Stomach smooth muscle (tissue), 2 donors: ENCODE results near the gene TNXB.
"Not testable (repeated sequence)": the region's sequence is repeated elsewhere in the genome, so short reads cannot be mapped to it uniquely, and the experiment has no call there.

Source experiments
- H3K27ac ChIP-seq: one replicate; pipeline ENCODE4 v1.7.0; 2013; ENCODE audit warnings: mild to moderate bottlenecking, low read length, inconsistent platforms
- H3K27me3 ChIP-seq, 2 donors: one replicate each; pipeline ENCODE4 v1.7.0; 2013; ENCODE audit warnings: low read length in 2 of 2; ENCODE audit not compliant: insufficient read depth in 2 of 2, control insufficient read depth in 1 of 2
- H3K36me3 ChIP-seq, 2 donors: one replicate each; pipeline ENCODE4 v1.7.0; 2013; ENCODE audit warnings: low read length in 2 of 2; ENCODE audit not compliant: control insufficient read depth in 2 of 2, insufficient read depth in 2 of 2
- H3K4me1 ChIP-seq: one replicate; pipeline ENCODE4 v1.7.0; 2013; ENCODE audit warnings: low read length; ENCODE audit not compliant: control insufficient read depth, insufficient read depth
- H3K4me3 ChIP-seq, 2 donors: one replicate each; pipeline ENCODE4 v1.7.0; 2013; ENCODE audit warnings: low read length in 2 of 2
- H3K9ac ChIP-seq, 2 donors: one replicate each; pipeline ENCODE4 v1.7.0; 2013; ENCODE audit warnings: low read length in 2 of 2, mild to moderate bottlenecking in 1 of 2
- H3K9me3 ChIP-seq, 2 donors: one replicate each; pipeline ENCODE4 v1.7.0; 2013; ENCODE audit warnings: low read length in 2 of 2; ENCODE audit not compliant: control insufficient read depth in 2 of 2
- donor health status: healthy.
- donor health status: Pancreatic carcinoma.

Gene TNXB

DNA sequence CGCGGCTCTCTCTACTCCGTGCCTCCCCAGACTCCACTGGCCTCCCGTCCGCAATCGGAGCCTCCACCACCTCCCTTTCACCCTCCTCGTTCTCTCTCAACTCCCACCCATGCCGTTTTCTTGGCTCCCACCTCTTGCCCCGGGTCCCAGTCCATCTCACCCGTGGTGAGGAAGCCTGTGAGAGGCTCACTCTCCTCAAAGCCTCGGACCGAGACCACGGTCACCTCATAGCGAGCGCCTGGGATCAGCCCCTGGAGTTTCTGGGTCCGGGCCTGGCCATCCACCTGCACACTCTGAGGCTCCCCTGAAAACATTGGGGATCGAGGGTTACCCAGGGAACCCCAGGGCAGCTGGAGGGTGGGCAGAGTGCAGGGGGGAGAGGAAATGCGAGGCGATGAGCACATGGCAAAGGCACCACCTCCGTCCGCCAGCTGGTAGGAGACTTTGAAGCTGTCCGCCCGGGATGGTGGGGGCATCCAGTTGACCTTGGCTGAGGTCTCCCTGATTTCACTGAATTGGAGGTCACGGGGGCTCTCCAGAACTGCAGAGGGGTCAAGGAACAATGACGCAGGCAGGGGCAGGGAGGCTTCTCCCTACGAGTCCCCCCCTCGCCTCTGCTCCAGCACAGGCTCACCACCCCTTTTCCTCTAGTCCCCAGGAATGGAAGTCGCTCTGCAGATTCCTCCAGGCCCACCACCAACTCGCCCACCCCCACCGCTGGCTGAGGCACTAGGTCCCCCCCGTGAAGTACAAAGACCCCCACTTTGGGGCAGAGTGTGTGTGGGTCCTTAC is 65.4 kb downstream of the TNXB start:
- H3K4me1 ChIP-seq: peaks cover 27% of the 10 kb centered on the region
- not testable (repeated sequence) for H3K4me3 ChIP-seq, H3K9me3 ChIP-seq, H3K27me3 ChIP-seq, H3K27ac ChIP-seq, H3K9ac ChIP-seq, H3K36me3 ChIP-seq

DNA sequence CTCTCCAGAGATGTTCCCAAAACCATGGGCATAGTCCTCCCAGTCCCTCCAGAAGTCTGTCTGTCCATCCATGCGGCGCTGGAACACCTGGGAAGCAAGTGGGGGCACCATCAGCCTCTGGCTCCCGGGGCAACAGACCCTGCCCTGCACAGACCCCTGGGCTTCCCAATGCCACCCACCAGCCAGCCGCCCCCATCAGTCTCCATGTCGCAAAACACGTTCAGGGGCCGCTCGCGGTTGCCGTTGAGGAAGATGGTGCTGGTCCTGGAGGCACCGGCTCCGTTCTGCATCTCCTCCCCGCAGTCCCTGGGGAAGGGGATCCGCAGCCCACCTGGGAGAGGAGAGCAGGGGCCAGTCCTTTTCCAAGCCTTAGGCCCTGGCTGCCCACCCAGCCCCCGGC is 66.9 kb downstream of the TNXB start:
- not testable (repeated sequence) for H3K27ac ChIP-seq, H3K4me3 ChIP-seq
- peaks cover 12% of the 10 kb centered on the region for H3K4me1 ChIP-seq

DNA sequence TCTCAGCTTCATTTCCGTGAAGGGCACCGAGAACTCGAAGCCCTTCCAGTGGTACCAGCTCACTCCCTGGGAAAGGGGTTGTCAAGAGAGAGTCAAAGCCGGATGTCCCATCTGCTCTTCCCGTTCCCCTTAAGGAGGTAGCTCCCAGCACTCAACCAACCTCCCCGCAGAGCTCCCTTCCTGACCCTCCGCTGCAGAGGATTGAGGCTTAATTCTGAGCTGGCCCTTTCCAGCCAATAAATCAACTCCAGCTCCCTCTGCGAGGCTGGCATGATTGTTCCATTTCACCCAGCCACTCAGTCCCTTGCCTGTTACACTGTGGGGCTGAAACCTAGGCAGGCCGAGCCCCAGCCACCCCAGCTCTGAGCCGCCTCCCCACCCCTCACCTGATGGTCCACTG is 67.8 kb downstream of the TNXB start:
- H3K36me3 ChIP-seq, H3K27ac ChIP-seq: not testable (repeated sequence)

More for the DNA sequence above, 66.9 kb downstream of the TNXB start:
- not testable (repeated sequence) for H3K9me3 ChIP-seq, H3K9ac ChIP-seq, H3K36me3 ChIP-seq, H3K27me3 ChIP-seq

DNA sequence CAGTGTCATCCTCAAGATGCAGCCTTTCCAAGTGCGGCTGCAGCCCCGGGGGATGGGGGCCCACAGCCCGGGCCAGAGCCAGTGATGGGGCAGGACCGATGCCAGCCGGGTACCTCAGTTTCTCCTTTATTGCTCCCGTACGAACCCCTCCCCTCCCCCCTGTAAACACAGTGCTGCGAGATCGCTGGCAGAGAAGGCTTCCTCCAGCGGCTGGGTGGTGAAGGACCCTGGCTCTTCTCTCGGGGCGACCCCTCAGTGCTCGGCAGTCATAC is 68.2 kb downstream of the TNXB start:
- H3K4me1 ChIP-seq, H3K9me3 ChIP-seq, H3K27me3 ChIP-seq, H3K36me3 ChIP-seq, H3K27ac ChIP-seq, H3K4me3 ChIP-seq, H3K9ac ChIP-seq: not testable (repeated sequence)

More for the DNA sequence above, 67.8 kb downstream of the TNXB start:
- H3K27me3 ChIP-seq, H3K9me3 ChIP-seq, H3K9ac ChIP-seq, H3K4me3 ChIP-seq, H3K4me1 ChIP-seq: not testable (repeated sequence)

DNA sequence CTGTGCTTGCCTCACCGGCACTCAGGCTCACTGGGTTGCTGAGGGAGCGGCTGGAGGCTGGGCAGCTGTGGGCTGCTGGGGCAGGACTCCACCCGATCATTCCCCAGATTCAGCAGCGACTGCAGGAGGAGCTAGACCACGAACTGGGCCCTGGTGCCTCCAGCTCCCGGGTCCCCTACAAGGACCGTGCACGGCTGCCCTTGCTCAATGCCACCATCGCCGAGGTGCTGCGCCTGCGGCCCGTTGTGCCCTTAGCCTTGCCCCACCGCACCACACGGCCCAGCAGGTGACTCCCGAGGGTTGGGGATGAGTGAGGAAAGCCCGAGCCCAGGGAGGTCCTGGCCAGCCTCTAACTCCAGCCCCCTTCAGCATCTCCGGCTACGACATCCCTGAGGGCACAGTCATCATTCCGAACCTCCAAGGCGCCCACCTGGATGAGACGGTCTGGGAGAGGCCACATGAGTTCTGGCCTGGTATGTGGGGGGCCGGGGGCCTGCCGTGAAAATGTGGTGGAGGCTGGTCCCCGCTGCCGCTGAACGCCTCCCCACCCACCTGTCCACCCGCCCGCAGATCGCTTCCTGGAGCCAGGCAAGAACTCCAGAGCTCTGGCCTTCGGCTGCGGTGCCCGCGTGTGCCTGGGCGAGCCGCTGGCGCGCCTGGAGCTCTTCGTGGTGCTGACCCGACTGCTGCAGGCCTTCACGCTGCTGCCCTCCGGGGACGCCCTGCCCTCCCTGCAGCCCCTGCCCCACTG is 68.7 kb downstream of the TNXB start:
- not testable (repeated sequence) for H3K9me3 ChIP-seq, H3K4me1 ChIP-seq, H3K4me3 ChIP-seq, H3K36me3 ChIP-seq, H3K9ac ChIP-seq, H3K27ac ChIP-seq, H3K27me3 ChIP-seq

DNA sequence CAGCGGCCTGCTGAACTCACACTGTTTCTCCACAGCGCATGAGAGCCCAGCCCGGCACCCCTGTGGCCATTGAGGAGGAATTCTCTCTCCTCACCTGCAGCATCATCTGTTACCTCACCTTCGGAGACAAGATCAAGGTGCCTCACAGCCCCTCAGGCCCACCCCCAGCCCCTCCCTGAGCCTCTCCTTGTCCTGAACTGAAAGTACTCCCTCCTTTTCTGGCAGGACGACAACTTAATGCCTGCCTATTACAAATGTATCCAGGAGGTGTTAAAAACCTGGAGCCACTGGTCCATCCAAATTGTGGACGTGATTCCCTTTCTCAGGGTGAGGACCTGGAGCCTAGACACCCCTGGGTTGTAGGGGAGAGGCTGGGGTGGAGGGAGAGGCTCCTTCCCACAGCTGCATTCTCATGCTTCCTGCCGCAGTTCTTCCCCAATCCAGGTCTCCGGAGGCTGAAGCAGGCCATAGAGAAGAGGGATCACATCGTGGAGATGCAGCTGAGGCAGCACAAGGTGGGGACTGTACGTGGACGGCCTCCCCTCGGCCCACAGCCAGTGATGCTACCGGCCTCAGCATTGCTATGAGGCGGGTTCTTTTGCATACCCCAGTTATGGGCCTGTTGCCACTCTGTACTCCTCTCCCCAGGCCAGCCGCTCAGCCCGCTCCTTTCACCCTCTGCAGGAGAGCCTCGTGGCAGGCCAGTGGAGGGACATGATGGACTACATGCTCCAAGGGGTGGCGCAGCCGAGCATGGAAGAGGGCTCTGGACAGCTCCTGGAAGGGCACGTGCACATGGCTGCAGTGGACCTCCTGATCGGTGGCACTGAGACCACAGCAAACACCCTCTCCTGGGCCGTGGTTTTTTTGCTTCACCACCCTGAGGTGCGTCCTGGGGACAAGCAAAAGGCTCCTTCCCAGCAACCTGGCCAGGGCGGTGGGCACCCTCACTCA is 69.5 kb downstream of the TNXB start:
- H3K9me3 ChIP-seq, H3K27ac ChIP-seq, H3K9ac ChIP-seq, H3K4me3 ChIP-seq, H3K36me3 ChIP-seq, H3K4me1 ChIP-seq, H3K27me3 ChIP-seq: not testable (repeated sequence)

DNA sequence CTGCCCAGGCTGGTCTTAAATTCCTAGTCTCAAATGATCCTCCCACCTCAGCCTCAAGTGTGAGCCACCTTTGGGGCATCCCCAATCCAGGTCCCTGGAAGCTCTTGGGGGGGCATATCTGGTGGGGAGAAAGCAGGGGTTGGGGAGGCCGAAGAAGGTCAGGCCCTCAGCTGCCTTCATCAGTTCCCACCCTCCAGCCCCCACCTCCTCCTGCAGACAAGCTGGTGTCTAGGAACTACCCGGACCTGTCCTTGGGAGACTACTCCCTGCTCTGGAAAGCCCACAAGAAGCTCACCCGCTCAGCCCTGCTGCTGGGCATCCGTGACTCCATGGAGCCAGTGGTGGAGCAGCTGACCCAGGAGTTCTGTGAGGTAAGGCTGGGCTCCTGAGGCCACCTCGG is 70.3 kb downstream of the TNXB start:
- not testable (repeated sequence) for H3K9ac ChIP-seq, H3K9me3 ChIP-seq, H3K36me3 ChIP-seq, H3K4me1 ChIP-seq, H3K4me3 ChIP-seq, H3K27ac ChIP-seq, H3K27me3 ChIP-seq

DNA sequence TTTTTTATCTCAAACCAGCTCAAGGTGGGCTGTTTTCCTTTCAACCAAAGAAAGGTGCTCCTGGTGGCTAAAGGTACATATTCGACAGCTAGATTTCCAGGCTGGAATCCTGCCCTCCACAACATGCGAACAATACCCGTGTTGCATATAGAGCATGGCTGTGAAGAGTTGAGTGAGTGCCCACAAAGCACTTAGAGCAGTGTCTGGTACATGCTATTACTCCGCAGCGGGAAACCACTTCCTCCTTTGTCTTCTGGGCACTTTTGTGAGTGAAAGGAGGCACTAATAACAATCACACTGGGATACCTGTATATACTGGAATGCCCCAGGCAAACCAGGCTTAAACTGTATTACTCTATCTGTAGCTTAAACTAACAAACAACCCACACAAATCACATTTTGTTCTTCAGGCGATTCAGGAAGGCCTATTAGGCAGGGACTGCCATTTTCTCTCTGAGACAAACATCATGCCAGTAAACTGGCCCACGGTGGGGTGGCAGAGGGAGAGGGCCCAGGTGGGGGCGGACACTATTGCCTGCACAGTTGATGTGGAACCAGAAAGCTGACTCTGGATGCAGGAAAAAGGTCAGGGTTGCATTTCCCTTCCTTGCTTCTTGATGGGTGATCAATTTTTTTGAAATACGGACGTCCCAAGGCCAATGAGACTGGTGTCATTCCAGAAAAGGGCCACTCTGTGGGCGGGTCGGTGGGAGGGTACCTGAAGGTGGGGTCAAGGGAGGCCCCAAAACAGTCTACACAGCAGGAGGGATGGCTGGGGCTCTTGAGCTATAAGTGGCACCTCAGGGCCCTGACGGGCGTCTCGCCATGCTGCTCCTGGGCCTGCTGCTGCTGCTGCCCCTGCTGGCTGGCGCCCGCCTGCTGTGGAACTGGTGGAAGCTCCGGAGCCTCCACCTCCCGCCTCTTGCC is 71.3 kb downstream of the TNXB start, which contains the start of gene CYP21A2:
Gene CYP21A2 (plus strand): TSS at position 818 of the 927 bp plus-strand sequence. CDS start 8 bp downstream, at position 826.
- not testable (repeated sequence) for H3K36me3 ChIP-seq, H3K27ac ChIP-seq, H3K9ac ChIP-seq, H3K4me1 ChIP-seq, H3K27me3 ChIP-seq, H3K9me3 ChIP-seq, H3K4me3 ChIP-seq

DNA sequence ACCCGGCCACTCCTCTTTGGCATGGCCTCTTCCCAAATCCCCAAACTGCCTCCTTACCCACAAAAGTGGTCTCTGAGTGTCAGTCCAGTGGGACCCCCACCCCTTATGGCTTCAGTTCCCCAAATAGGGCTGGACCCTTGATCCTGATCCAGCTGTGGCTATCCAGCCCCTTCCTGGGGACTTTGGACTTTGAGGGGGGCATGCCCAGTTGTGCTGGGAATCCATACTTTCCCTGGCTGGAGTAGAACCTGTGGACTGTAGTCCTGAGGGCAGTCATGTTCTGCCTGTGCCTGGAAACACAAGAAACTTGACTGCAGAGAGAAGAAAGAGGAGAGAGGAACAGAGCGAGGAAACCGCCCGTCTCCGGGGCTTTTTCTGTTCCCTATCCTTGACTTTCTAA is 72.0 kb downstream of the TNXB start:
- H3K27me3 ChIP-seq, H3K9me3 ChIP-seq, H3K36me3 ChIP-seq, H3K9ac ChIP-seq, H3K4me3 ChIP-seq, H3K4me1 ChIP-seq, H3K27ac ChIP-seq: not testable (repeated sequence)
